Effector memory CD8-positive, alpha-beta T cell (primary cell): ENCODE measurements around the gene TRIM15.

Experiments used
- ATAC-seq: fragments of 150-1000 bp; cut with Tn5 transposase; replicated peaks from 2 replicates; pipeline ENCODE4 v1.10.0; 2021; ENCODE audit warnings: mild to moderate bottlenecking, moderate library complexity
- DNase-seq, 3 experiments: peaks; one replicate each; pipeline ENCODE4 v3.0.0; 2021
- H3K27ac Mint-ChIP-seq, 2 donors: one replicate each; pipeline ENCODE4 v1.8.0; 2022; ENCODE audit warnings: mild to moderate bottlenecking in 2 of 2, mixed read lengths in 2 of 2, moderate library complexity in 2 of 2
- H3K27me3 Mint-ChIP-seq, 2 donors: one replicate each; pipeline ENCODE4 v1.8.0; 2022; ENCODE audit warnings: mixed read lengths in 2 of 2
- H3K36me3 Mint-ChIP-seq: one replicate; pipeline ENCODE4 v1.8.0; 2022; ENCODE audit warnings: mild to moderate bottlenecking, moderate library complexity, mixed read lengths; ENCODE audit not compliant: insufficient read depth
- H3K4me1 Mint-ChIP-seq, 2 donors: one replicate each; pipeline ENCODE4 v1.8.0; 2022; ENCODE audit warnings: low read depth in 2 of 2, mixed read lengths in 2 of 2
- H3K4me3 Mint-ChIP-seq, 2 donors: one replicate each; pipeline ENCODE4 v1.8.0; 2022; ENCODE audit warnings: mild to moderate bottlenecking in 2 of 2, mixed read lengths in 2 of 2, moderate library complexity in 2 of 2
- H3K9me3 Mint-ChIP-seq, 2 donors: one replicate each; pipeline ENCODE4 v1.8.0; 2022; ENCODE audit warnings: mixed read lengths in 2 of 2

The TRIM15 gene

DNA sequence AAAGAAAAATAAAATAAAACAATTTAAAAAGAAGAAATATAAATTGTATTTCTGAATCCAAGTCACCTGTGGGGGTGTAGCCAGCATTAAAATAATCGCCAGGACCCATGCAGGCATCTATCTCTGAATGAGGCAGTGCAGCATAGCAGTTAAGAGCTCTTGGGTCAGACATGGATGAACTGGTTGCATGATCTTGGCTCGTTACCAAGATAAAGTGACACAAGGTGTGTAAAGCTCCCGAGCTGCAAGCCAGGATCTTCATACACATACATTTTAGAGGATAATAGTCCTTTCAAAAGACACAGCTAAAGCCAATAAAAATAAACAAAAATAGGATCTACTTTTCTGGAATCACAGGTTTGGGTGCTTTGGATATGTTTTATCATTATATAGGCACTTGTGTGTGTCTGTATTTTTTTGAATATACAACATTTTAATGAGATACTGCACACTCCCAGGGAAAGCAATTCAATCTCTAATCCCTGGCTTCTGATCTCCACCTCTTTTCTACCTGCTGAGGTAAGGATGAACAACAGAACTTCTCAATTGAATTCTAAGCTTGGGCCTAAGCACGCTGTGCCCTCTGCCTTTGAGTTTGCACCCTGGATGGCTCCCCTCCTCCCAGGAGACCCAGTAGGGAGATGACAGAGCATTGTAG is 11.2 kb upstream of the TRIM15 start:
- DNase-seq (no peak), ATAC-seq (no peak)
- H3K4me3 Mint-ChIP-seq = no peak overlapping the region
- no peak overlapping the region for H3K27ac Mint-ChIP-seq
- H3K27me3 Mint-ChIP-seq = peaks cover 61 to 78% of the 10 kb centered on the region in 2 donors
- no peaks in the 10 kb centered on the region for H3K36me3 Mint-ChIP-seq
- no peaks in the 10 kb centered on the region for H3K4me1 Mint-ChIP-seq
- no peaks in the 10 kb centered on the region for H3K9me3 Mint-ChIP-seq

DNA sequence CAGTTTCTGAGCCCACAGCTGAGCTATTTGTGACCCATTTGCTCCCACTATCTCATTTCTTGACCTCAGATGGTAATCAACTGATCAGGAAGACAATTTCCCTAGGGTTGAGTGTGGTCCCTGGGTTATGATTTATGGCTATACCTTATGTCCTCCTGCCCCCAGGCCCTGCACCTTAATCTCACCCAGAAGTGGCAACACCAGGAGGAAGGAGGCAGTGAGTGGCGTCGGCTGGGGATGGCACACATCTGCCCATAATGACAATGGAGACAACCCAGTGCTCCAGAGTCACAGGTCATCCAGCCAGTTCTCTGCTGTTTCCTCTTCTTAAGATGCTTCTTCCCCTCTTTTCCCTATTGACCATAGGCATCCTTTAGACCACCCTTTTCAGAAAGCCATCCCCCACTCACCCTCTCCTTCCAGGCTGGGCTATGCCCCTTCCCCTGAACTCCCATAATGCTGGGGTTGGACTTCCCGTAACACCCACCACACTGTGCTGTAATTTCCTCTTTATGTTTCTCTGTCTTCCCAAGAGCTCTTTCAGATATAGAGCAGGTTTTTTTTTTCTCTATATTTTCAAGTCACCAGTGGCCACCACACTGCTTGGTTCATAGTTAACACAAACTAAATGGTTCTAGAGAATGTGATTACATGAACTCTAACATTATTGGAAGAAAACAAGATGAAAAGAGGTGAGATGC is 10.3 kb upstream of the TRIM15 start:
- H3K27ac Mint-ChIP-seq = no peak overlapping the region
- no peak for ATAC-seq
- no peak for DNase-seq
- no peaks in the 10 kb centered on the region for H3K9me3 Mint-ChIP-seq
- H3K4me1 Mint-ChIP-seq = no peaks in the 10 kb centered on the region
- no peak overlapping the region for H3K4me3 Mint-ChIP-seq
- peaks cover 58 to 71% of the 10 kb centered on the region in 2 donors for H3K27me3 Mint-ChIP-seq
- H3K36me3 Mint-ChIP-seq = no peaks in the 10 kb centered on the region

DNA sequence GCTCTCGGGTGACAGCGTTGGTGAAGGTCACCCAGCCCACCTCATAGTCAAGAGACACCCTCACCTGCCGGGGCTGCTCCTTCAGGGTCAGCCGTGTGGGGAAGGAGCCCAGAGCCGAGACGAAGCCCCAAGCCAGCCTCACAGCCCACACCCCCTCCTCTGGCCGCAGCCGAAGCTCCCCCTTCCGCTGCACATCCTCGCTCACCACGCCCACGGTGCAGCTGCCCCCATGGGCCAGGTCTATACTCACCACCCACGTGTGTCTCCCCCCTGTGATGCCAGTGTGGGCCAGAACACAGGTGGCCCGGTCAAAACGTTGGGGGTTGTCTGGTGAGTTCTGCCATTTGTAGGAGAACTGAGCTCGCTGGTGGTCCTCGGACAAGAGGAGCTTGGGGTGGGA is 9.3 kb upstream of the TRIM15 start:
- ATAC-seq (no peak), DNase-seq (no peak)
- Mint-ChIP-seq H3K36me3 (no peaks in the 10 kb centered on the region), H3K4me1 (peaks cover 0 to 5% of the 10 kb centered on the region in 2 donors), H3K27me3 (peaks cover 57 to 73% of the 10 kb centered on the region in 2 donors), H3K9me3 (no peaks in the 10 kb centered on the region), H3K27ac (no peak overlapping the region), H3K4me3 (no peak overlapping the region)

DNA sequence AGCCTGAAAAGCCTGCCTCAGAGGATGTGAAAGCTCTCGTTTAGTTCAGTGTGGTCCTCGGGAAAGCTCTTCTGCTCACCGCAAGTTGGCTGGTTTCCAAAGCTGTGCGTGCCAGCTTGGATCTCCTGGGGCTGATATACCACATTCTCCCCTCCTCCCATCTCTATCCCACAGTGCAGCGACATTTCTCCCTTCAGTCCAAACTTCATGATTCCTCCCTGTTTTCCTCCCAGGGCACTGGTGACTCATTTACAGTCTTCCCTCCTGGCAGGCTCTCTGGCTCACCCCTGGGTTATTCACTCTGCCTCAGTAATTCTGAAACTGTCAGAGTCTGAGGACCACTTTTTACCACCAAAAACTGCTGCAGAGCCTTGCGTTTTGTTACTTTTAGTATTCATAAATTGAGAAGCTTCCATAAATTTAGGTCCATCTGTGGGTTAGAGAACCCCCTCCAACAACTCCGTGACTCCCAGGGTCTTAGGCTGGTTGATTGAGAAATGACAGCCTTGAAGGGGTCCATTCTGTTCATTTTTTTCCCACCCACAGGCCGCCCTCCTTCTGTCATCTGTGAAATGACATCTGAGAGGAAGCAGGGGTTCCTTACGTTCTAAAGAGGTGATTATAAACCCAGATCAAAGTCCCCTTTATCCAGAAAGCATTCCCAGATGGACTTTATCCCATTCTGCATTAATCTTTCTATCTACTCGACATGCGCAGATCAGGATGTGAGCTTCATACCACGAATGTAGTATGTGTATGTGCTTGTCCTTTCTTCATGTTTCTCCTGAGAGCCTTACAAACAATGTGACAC is 8.4 kb upstream of the TRIM15 start:
- ATAC-seq (no peak), DNase-seq (no peak)
- H3K27ac Mint-ChIP-seq = no peak overlapping the region

DNA sequence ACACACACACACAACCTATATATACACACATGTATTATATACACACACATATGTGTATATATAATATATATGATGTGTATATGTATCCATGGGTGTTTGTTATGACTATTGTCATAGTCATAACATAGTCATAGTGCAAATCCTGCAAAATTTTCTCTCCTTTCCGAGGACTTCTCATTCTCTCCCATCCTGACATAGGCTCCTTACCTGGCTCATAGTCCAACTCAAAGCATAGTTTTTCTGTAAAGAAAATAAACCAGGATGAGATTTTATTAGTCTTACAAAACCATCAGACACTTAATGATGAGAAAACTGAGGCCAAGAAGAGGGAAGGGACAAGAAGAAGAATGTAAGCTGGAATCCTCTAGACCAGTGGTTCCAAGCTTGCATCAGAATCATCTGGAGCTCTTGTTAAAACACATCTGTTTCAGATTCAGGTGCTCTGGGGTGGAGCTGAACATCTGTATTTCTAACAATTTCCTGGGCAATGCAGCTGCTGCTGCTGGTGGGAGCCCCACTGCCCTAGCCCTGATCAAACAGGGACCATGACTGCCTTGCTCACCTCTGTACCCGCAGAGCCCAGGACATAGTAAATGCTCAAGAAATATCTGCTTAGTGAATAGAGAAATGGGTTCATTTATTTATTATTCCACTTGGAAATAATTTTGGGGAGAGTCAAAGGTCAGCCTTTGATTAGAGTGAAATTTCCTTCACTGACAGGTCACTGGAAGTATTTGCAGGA is 7.7 kb upstream of the TRIM15 start:
- H3K27ac Mint-ChIP-seq = no peak overlapping the region
- H3K36me3 Mint-ChIP-seq = no peaks in the 10 kb centered on the region
- H3K4me1 Mint-ChIP-seq = peaks cover 0 to 5% of the 10 kb centered on the region in 2 donors
- ATAC-seq (no peak), DNase-seq (no peak)
- H3K4me3 Mint-ChIP-seq = no peak overlapping the region
- H3K9me3 Mint-ChIP-seq = no peaks in the 10 kb centered on the region
- H3K27me3 Mint-ChIP-seq = peaks cover 58 to 79% of the 10 kb centered on the region in 2 donors

More for the DNA sequence above, 8.4 kb upstream of the TRIM15 start:
- Mint-ChIP-seq H3K9me3 (no peaks in the 10 kb centered on the region), H3K4me1 (peaks cover 0 to 5% of the 10 kb centered on the region in 2 donors), H3K36me3 (no peaks in the 10 kb centered on the region), H3K27me3 (peaks cover 62 to 79% of the 10 kb centered on the region in 2 donors), H3K4me3 (no peak overlapping the region)

DNA sequence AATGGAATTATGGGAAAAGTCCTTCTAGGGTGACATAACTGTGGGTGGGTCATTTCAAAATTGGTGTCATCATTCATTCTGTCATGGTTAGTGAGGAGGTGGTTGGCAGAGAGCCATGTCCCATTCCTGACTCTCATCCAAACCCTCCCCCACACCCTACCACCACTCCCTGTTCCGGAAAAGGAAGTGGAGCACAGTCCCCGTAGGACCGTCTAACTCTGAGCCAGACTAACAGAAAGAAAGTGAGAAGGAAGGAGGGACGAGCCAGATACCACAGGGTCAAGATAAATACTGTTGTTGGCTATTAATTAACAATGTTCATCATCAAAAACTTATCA is 7.1 kb upstream of the TRIM15 start:
- H3K27ac Mint-ChIP-seq = no peak overlapping the region
- H3K4me1 Mint-ChIP-seq = peaks cover 0 to 5% of the 10 kb centered on the region in 2 donors
- no peak for DNase-seq
- ATAC-seq = no peak
- H3K9me3 Mint-ChIP-seq = no peaks in the 10 kb centered on the region
- no peaks in the 10 kb centered on the region for H3K36me3 Mint-ChIP-seq
- H3K4me3 Mint-ChIP-seq = no peak overlapping the region
- peaks cover 56 to 80% of the 10 kb centered on the region in 2 donors for H3K27me3 Mint-ChIP-seq

DNA sequence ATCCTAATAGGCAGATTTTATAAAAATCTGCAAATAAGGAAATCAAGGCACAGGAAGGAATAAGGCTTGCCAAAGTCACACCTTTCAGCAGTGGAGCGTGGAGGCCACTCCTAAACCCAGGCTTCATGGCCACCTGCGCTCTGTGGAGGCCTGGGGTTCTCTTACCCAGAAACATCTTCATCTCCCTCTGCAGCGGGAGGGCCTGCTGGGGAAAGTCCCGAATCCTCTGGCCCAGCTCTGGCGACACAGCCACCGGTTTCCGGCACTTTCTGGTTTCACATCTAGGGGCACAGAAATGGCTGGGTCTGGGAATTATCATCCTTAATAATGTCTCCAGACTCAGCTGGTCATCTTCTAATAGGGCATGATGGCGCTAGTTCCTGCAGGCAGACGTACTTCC is 6.6 kb upstream of the TRIM15 start:
- DNase-seq (no peak), ATAC-seq (no peak)
- no peak overlapping the region for H3K4me3 Mint-ChIP-seq
- H3K36me3 Mint-ChIP-seq = no peaks in the 10 kb centered on the region
- no peak overlapping the region for H3K27ac Mint-ChIP-seq
- H3K4me1 Mint-ChIP-seq = peaks cover 0 to 5% of the 10 kb centered on the region in 2 donors
- peaks cover 56 to 81% of the 10 kb centered on the region in 2 donors for H3K27me3 Mint-ChIP-seq
- H3K9me3 Mint-ChIP-seq = no peaks in the 10 kb centered on the region

DNA sequence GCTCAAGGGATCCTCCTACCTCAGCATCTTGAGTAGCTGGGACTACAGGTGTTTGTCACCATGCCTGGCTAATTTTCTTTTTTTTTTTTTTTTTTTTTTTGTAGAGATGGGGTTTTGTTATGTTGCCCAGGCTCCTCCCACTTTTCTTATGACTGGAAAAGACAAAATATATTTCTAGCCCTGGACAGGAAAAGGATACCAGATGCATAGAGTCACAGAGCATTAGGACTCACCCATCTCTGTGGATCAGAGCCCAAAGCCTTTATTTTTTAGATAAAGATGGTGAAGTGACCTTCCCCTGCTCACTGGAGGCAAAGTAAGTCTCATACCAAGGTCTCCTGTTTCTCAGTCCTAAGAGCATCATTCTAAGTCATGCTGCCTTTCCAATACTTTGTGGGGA is 5.8 kb upstream of the TRIM15 start:
- no peak overlapping the region for H3K4me3 Mint-ChIP-seq

DNA sequence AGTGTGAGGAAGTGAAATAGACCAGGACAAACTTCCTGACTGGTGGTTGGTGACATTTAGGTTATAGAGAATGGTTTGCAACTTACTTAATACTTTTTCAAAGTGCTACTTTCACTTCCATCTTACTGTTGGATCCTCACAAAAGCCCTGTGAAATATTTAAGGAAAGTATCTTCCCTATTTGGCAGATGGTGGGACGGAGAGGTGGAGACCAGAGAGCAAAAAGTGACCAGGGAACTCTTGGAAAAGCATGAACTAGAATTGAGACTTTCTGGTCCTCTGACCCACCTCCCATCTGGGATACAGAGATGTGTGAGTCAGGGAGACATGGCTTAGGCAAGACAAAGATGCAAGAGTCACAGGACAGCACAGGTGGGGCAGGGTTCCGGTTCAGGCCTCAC is 5.3 kb upstream of the TRIM15 start:
- Mint-ChIP-seq H3K27me3 (peaks cover 56 to 85% of the 10 kb centered on the region in 2 donors), H3K4me3 (no peak overlapping the region), H3K9me3 (no peaks in the 10 kb centered on the region), H3K4me1 (peaks cover 0 to 7% of the 10 kb centered on the region in 2 donors), H3K27ac (no peak overlapping the region), H3K36me3 (no peaks in the 10 kb centered on the region)
- DNase-seq = no peak
- ATAC-seq = no peak

More for the DNA sequence above, 5.8 kb upstream of the TRIM15 start:
- H3K9me3 Mint-ChIP-seq = no peaks in the 10 kb centered on the region
- ATAC-seq (no peak), DNase-seq (no peak)
- H3K4me1 Mint-ChIP-seq = peaks cover 0 to 5% of the 10 kb centered on the region in 2 donors
- no peak overlapping the region for H3K27ac Mint-ChIP-seq
- peaks cover 56 to 88% of the 10 kb centered on the region in 2 donors for H3K27me3 Mint-ChIP-seq
- no peaks in the 10 kb centered on the region for H3K36me3 Mint-ChIP-seq

DNA sequence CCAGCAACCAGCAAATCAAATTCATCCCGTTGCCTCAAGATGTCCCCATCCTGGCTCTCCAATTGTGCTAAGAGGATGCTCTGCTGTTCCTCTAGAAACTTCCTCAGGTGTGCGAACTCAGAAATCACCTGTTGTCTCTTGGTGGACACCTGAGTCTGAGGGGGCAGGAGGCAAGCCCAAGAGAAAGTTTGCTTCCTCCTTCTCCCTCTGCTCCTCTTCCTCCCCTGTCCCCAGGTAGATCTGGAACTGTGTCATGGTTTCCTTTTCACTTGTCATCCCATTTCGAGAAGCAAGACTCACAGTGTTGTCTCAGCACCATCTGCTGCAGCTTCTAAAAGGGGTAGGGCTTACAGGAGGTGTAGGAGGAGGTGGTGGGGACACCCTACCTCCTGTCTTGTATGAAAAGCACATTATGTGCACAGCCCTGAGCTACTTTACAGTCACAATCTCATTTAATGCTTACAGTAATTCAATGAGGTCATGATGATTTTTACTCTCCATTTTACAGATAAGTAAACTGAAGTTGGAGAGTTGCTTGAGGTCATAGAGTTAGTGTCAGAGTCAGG is 4.8 kb upstream of the TRIM15 start:
- Mint-ChIP-seq H3K27ac (no peak overlapping the region), H3K36me3 (no peaks in the 10 kb centered on the region), H3K4me1 (peaks cover 0 to 10% of the 10 kb centered on the region in 2 donors), H3K9me3 (no peaks in the 10 kb centered on the region), H3K4me3 (no peak overlapping the region), H3K27me3 (peaks cover 53 to 85% of the 10 kb centered on the region in 2 donors)
- ATAC-seq = no peak
- no peak for DNase-seq

DNA sequence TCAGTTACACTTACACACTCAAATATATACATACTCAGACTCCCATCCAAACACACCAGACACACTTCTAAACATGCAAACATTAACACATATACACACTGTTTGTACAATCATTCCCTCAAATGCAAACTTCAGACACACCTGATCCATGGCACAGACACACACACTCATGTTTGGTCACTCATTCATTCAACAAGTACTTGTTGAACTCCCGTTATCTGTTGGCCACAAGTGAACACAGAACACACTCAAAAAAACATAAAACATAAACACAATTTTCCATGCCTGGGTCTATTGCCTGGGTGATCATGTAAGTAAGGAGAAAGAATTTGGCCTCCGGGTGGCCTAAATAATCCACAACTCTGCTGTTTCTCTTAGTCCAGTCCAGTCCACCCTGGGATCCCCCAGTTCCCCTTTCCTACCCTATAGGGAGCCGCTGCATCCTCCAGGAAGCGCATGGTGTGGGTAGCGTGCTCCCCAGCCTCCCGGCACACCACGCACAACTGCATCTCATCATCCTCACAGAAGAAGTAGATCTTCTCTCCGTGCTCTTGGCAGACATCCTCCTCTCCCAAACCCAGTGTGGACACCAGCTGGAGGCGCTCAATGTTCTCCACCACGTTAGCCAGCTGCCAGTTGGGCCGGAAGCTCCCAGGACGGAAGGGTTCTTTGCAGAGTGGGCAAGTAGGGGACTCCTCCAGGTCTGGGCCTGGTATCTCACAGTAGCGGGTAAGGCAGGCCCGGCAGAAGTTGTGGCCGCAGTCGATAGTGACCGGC is 3.1 kb upstream of the TRIM15 start:
- peaks cover 49 to 85% of the 10 kb centered on the region in 2 donors for H3K27me3 Mint-ChIP-seq
- H3K36me3 Mint-ChIP-seq = no peaks in the 10 kb centered on the region
- DNase-seq (no peak), ATAC-seq (no peak)
- H3K4me1 Mint-ChIP-seq = peaks cover 0 to 10% of the 10 kb centered on the region in 2 donors
- no peak overlapping the region for H3K27ac Mint-ChIP-seq
- H3K9me3 Mint-ChIP-seq = no peaks in the 10 kb centered on the region
- no peak overlapping the region for H3K4me3 Mint-ChIP-seq

DNA sequence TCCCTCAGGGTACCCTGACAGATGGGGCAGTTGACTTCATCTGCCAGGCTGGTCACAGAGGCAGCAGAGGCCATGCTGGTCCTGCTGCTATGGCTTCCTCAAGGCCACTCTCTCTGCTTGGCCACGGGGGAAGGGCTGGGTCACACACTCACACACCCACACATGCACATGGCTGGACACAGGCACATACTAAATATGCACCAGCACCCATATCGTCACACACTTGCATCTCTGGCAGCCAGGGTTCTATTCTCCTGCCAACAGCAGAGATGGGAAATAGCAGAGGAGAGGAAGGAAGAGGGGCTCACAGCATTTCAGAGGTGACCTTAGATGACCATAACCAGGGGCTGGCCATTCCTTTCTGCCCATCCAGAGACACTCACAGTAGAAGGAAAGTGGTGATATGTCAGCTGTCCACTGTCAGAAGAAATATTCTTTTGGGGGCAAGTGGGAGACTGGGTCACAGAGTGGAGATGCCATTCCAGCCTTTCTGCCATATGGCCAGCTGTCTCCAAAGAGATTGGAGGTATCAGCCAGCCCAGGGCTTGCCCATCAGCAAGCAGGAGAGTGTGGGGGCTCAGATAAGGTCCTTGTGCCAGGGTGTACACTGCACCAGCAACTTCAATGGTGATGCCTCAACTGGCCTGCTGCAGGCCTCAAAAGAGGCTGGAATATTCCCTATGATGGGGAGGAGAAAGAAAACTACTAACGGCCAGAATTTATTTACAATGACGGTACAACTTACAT is 2.4 kb upstream of the TRIM15 start, which contains the start of gene TRIM10:
Gene TRIM10 (minus strand): TSS at position 427 of the 747 bp plus-strand sequence. CDS start 353 bp downstream, at position 74.
- Mint-ChIP-seq H3K36me3 (no peaks in the 10 kb centered on the region), H3K27me3 (peaks cover 41 to 83% of the 10 kb centered on the region in 2 donors), H3K4me3 (no peak within 1 kb of the TSS), H3K27ac (no peak within 1 kb of the TSS), H3K9me3 (no peaks in the 10 kb centered on the region), H3K4me1 (peaks cover 0 to 10% of the 10 kb centered on the region in 2 donors)
- DNase-seq (no peak), ATAC-seq (no peak)
